Breast epithelium (tissue), 3 donors: Measurements from ENCODE around the gene PLA2G15.

Source experiments
- POLR2A ChIP-seq: fragments of 450-650 bp; IDR thresholded peaks from one replicate; pipeline ENCODE4 v1.6.1; 2016; ENCODE audit warnings: antibody characterized with exemption, mild to moderate bottlenecking, moderate library complexity
- TF ChIP-seq, protein P1 (sequence below), 3 donors: fragments of 450-650 bp; IDR thresholded peaks; one replicate each; pipeline ENCODE4 v1.5.1; 2016 to 2017; ENCODE audit warnings: antibody characterized with exemption in 3 of 3, mild to moderate bottlenecking in 3 of 3, moderate library complexity in 3 of 3

GRCh38 chr16:68267612-68268405 is 22.6 kb downstream of the PLA2G15 start:
- TF ChIP-seq, protein P1, sequence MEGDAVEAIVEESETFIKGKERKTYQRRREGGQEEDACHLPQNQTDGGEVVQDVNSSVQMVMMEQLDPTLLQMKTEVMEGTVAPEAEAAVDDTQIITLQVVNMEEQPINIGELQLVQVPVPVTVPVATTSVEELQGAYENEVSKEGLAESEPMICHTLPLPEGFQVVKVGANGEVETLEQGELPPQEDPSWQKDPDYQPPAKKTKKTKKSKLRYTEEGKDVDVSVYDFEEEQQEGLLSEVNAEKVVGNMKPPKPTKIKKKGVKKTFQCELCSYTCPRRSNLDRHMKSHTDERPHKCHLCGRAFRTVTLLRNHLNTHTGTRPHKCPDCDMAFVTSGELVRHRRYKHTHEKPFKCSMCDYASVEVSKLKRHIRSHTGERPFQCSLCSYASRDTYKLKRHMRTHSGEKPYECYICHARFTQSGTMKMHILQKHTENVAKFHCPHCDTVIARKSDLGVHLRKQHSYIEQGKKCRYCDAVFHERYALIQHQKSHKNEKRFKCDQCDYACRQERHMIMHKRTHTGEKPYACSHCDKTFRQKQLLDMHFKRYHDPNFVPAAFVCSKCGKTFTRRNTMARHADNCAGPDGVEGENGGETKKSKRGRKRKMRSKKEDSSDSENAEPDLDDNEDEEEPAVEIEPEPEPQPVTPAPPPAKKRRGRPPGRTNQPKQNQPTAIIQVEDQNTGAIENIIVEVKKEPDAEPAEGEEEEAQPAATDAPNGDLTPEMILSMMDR (IDR thresholded peaks at IDR 0.05): no peak
- no peak for TF ChIP-seq POLR2A
